RWPE2 (cell line): ENCODE measurements around the gene SYT2.
A peak's percentile ranks its signal among the peaks of the same experiment; 100 is the strongest.

Experiments
- ATAC-seq: fragments of 200-7000 bp; cut with Tn5 transposase; 3 replicates; pipeline ENCODE4 v1.9.1; 2021; ENCODE audit warnings: low read depth
- DNase-seq: peaks from one replicate; pipeline ENCODE4 v3.0.0-alpha.2; 2020; ENCODE audit warnings: low spot score
- H3K27ac ChIP-seq: fragments of 450-650 bp; 2 replicates; pipeline ENCODE4 v1.5.1; 2017; ENCODE audit warnings: mild to moderate bottlenecking; ENCODE audit not compliant: poor library complexity, severe bottlenecking
- H3K27me3 ChIP-seq: fragments of 250-450 bp; sonication (Bioruptor Pico); 2 replicates; pipeline ENCODE4 v1.5.1; 2021; ENCODE audit warnings: mild to moderate bottlenecking, moderate library complexity; ENCODE audit not compliant: insufficient read depth, poor library complexity, severe bottlenecking
- H3K36me3 ChIP-seq: fragments of 250-450 bp; sonication (Bioruptor Pico); 2 replicates; pipeline ENCODE4 v1.5.1; 2020; ENCODE audit warnings: low read depth, mild to moderate bottlenecking, moderate library complexity
- H3K4me1 ChIP-seq: fragments of 250-450 bp; sonication (Bioruptor Pico); 2 replicates; pipeline ENCODE4 v1.5.1; 2021; ENCODE audit warnings: mild to moderate bottlenecking, moderate library complexity; ENCODE audit not compliant: insufficient read depth, poor library complexity, severe bottlenecking
- H3K4me3 ChIP-seq: fragments of 250-450 bp; sonication (Bioruptor Pico); 2 replicates; pipeline ENCODE4 v1.5.1; 2021; ENCODE audit warnings: mild to moderate bottlenecking, moderate library complexity; ENCODE audit not compliant: severe bottlenecking
- H3K9me3 ChIP-seq: fragments of 250-450 bp; sonication (Bioruptor Pico); 2 replicates; pipeline ENCODE4 v1.5.1; 2021; ENCODE audit warnings: mild to moderate bottlenecking, moderate library complexity; ENCODE audit not compliant: severe bottlenecking
- TF ChIP-seq, protein P1 (sequence below): fragments of 450-650 bp; IDR thresholded peaks from one replicate; pipeline ENCODE4 v1.5.1; 2017; ENCODE audit warnings: mild to moderate bottlenecking, moderate library complexity; ENCODE audit not compliant: poor library complexity, severe bottlenecking

The SYT2 gene

DNA sequence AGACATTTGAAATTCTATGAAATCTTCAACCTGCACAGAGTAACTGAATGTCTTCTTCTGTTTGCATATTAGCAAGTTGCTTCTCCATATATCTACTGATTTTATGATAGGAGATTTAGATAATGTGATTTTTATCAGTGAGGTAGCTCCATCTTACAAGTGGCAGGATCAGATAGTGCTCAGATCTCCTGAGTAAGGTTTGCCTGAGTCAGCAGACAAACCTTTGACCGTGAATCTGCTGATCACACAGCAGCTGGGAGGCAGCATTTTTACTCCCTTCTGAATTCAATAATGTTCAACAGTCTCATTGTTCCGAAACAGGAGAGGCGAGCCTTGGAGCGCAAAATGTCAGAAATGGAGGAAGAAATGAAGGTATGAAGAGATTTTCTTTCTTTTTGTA is 141.4 kb downstream of the SYT2 start:
- no peak overlapping the region for H3K4me3 ChIP-seq
- H3K27me3 ChIP-seq = no peaks in the 10 kb centered on the region
- H3K36me3 ChIP-seq = no peaks in the 10 kb centered on the region
- 0 out of 3 replicates have a peak, but pooled peaks have one; percentile 37 for ATAC-seq
- no peak for DNase-seq
- H3K9me3 ChIP-seq = no peaks in the 10 kb centered on the region
- H3K27ac ChIP-seq = peak overlapping the region; percentile 41
- TF ChIP-seq, protein P1, sequence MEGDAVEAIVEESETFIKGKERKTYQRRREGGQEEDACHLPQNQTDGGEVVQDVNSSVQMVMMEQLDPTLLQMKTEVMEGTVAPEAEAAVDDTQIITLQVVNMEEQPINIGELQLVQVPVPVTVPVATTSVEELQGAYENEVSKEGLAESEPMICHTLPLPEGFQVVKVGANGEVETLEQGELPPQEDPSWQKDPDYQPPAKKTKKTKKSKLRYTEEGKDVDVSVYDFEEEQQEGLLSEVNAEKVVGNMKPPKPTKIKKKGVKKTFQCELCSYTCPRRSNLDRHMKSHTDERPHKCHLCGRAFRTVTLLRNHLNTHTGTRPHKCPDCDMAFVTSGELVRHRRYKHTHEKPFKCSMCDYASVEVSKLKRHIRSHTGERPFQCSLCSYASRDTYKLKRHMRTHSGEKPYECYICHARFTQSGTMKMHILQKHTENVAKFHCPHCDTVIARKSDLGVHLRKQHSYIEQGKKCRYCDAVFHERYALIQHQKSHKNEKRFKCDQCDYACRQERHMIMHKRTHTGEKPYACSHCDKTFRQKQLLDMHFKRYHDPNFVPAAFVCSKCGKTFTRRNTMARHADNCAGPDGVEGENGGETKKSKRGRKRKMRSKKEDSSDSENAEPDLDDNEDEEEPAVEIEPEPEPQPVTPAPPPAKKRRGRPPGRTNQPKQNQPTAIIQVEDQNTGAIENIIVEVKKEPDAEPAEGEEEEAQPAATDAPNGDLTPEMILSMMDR = no peak
- peaks cover 30% of the 10 kb centered on the region for H3K4me1 ChIP-seq

DNA sequence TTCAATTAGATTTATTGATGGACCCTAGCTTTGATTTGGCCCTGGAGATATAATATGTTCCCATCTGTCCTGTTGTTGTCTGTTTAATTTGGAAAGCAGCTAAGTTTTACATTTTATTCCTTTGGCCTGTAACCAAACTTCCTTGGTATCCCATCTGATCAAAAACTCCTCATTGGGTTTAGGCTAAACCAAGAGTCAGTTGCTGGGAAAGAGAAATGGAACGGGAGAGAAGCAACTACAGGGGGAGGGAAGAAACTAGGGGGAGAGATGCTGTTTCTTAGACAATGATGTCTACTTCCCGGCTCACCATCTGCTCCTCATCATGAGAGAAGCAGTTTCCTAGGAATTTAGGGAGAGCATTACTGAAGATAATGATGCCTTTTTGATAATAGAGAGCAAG is 141.8 kb downstream of the SYT2 start:
- ATAC-seq (no peak), DNase-seq (no peak)
- Histone ChIP-seq H3K4me3 (no peak overlapping the region), H3K4me1 (peaks cover 30% of the 10 kb centered on the region), H3K27me3 (no peaks in the 10 kb centered on the region), H3K36me3 (no peaks in the 10 kb centered on the region), H3K9me3 (no peaks in the 10 kb centered on the region), H3K27ac (peak overlapping the region; percentile 10)
- TF ChIP-seq, protein P1 = no peak

DNA sequence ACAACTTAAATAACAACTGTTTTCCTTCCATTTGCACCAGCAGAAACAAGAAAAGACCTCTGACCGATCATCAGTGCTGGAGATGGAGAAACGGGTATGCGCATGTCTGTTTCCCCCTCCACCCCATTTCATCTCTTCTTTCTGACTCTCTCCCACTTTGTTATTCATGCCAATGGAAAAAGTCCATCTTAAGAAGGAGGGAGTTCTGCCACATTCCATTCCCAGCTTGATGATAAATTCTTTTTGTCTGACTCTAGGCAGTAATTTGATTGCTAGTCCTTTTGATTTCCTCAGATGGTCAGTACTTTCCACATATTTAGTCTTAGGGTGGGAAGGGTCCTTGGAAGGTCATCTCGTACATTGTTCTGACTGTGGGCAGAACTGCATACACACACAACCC is 142.5 kb downstream of the SYT2 start:
- H3K27me3 ChIP-seq = no peaks in the 10 kb centered on the region
- H3K4me1 ChIP-seq = peaks cover 30% of the 10 kb centered on the region
- TF ChIP-seq, protein P1 = no peak
- H3K9me3 ChIP-seq = no peaks in the 10 kb centered on the region
- ATAC-seq (peak; percentile 56; the same call in 2 of the 3 replicates), DNase-seq (no peak)
- H3K27ac ChIP-seq = peak overlapping the region; percentile 10
- H3K36me3 ChIP-seq = no peaks in the 10 kb centered on the region
- no peak overlapping the region for H3K4me3 ChIP-seq

DNA sequence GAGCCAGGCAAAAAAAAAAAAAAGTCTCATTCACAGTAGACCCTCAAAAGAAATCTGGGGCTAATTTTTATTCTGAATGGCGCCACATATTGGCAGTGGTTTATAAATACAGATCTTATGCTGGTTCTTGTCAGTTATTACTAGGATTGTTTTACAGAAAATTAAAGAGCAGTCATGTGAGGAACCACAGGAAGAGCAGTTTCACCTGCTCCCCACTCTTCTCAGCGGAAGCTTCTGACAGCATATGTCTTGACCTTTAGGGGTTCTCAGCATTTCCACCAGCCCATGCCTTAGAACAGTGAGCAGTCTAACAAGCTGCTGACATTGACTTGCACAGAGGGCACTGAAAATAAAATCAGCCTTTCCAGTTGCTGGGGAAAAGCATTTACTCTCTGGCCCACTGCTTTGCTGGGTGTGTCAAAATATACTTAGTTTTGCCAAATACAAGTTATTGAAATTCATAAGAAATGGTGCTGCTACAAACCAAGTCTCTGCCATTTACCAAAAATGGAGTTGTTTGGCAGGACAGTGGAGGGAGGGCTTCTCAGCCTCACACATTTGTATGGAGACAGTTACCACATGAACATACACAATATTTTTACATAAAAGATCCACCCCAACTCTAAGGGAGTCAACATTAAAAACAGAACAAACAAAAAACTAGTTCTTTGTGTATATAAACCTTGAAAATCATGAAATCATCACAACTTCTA is 144.2 kb downstream of the SYT2 start:
- ATAC-seq = no peak
- Histone ChIP-seq H3K27ac (no peak overlapping the region), H3K4me3 (no peak overlapping the region), H3K36me3 (no peaks in the 10 kb centered on the region), H3K4me1 (peaks cover 30% of the 10 kb centered on the region), H3K9me3 (no peaks in the 10 kb centered on the region), H3K27me3 (no peaks in the 10 kb centered on the region)
- TF ChIP-seq, protein P1 = peak; percentile 15
- DNase-seq = no peak

DNA sequence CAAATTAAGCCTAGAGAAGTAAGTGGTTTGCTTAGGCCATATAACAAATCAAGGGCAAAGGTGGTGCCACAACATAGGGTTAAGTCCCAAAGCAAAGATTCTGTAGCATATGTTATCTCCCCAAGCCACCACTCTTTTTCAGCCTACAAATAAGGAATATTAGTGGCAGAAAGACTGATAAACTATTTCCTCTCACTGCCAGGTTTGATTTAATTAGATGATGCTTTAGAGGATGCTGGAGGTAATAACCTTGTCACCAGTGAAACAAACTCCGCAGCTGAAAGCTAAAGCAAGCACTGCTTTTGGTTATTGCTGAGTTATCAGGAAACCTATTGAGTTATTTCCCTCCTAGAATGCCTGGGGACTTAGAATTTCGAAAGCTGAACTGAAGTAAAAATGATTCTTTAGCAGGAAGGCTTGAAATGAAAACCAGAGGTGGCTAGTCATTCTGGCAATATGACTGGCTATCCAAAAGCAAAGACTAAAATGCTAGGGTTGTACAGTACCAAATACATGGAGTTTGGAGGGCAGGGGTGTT is 145.2 kb downstream of the SYT2 start:
- peaks cover 26% of the 10 kb centered on the region for H3K4me1 ChIP-seq
- DNase-seq (no peak), ATAC-seq (no peak)
- H3K4me3 ChIP-seq = no peak overlapping the region
- no peaks in the 10 kb centered on the region for H3K9me3 ChIP-seq
- no peak overlapping the region for H3K27ac ChIP-seq
- TF ChIP-seq, protein P1 = no peak
- no peaks in the 10 kb centered on the region for H3K27me3 ChIP-seq
- H3K36me3 ChIP-seq = no peaks in the 10 kb centered on the region
